Retina (tissue), 1 donor: Measurements from ENCODE around the gene ZBTB7A.

ENCODE experiments used
- DNase-seq: peaks from one replicate; pipeline ENCODE4 v3.0.0-alpha.2; 2016

Gene ZBTB7A

DNA sequence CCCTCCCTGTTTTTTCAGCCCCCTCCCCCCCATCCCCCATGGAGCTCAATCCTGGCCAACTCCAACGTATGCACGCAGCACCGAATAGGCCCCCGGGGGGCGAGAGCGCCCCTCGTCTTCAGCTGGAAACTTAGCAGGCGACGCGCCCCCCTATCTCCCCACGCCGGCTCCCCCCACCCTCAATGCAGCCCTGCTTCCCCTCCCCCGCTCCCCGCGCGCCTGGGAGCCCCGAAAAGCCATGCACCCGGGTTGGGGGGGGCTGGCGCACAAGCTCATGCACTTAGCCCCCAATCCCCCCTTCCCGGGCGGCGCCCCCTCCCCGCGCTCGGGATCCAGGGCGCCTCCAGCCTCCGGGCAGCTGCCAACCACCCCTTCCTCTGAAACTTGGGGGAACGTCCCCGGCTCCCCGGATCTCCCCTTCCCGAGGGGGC, 508 bp downstream of the ZBTB7A start:
- DNase-seq = no peak

DNA sequence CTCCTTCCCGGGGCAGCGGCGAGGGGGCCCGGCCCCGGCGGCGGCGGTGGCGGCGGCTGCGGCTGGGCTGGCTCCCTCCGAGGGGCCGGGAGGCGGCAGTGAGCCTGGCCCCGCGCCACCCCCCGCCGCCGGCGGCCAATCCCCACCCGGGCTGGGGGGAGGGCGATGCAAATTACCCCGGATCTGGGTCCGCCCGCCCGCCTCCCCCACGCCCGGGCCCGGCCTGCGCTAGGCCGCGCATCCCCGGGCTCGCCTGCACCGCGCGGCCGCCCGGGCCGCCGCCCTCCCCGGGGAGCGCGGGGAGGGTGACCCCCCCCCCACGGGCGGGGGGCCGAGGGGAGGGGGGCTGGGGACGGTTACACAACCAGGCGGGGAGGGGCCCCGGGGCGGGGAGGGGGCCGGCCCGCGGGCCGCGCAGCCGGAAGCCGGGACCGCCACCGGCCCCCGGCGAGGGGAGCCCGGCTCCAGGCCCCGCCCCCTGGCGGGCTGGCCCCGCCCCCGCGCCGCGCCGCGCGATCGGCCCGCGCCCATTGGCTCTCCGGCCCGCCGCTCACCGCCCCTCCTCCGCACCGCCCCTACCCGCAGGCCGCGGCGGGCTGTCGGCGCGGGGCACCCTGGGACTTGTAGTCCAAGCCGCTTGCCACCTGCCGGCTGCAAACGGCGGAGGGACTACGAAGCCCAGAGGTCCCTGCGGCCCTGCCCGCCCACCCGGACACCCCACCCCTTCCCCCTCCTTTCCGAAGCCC, 1.1 kb downstream of the ZBTB7A start:
- DNase-seq = peak; percentile 89

DNA sequence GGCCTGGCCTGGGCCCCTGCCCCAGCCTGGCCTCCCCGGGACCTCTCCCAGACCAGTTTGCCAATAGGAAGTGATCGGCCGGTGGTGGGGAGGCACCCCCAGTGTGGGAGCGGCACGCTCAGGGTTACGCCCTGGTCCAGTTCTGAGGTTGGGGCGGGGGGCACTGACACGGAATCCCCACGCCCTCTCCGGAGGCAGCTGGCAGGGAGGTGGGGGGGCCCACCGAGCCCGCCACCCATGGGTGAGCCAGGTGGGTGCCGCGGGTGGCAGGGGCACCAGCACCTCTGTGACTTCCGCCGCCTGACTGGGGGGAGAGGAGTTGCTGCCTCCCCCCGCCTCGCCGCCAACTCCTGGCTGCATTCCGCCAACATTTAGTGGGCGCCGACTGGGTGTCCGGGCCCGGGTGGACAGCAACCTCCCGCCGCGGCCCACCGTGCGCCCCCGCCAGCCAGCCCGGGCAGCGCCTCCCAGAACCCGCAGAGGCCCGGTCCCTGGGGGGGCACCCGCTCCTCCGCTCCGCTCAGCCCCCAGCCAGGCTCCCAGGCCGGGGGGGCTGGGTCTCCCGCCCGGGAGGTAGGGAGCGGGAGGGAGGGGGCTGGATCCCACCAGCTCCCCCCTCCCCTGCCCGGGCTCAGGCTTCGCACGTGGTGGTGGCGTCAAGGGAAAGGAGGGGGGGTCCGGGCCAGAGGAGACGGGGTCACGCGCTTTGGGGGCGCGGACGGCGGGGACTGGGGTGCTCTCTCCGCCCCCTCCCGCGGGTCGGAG, 2.0 kb downstream of the ZBTB7A start:
- peak; percentile 38 for DNase-seq

DNA sequence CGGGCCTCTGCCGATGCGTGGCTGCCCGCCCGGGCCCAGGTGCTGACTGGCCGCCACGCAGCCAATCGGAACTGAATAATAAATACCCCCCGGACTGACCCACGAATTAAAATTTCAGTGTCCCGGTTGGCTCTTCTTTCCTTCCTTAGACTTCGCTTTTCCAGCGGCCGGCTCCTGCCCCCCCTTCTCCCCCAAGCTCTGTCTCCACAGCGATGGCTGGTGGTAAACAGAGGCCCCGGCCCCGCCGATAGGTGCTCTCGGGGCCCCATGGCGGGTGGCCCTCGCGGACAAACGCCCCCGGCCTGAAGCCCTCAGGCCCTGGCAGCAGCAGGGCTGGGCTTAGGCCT, 2.6 kb downstream of the ZBTB7A start:
- peak; percentile 48 for DNase-seq

DNA sequence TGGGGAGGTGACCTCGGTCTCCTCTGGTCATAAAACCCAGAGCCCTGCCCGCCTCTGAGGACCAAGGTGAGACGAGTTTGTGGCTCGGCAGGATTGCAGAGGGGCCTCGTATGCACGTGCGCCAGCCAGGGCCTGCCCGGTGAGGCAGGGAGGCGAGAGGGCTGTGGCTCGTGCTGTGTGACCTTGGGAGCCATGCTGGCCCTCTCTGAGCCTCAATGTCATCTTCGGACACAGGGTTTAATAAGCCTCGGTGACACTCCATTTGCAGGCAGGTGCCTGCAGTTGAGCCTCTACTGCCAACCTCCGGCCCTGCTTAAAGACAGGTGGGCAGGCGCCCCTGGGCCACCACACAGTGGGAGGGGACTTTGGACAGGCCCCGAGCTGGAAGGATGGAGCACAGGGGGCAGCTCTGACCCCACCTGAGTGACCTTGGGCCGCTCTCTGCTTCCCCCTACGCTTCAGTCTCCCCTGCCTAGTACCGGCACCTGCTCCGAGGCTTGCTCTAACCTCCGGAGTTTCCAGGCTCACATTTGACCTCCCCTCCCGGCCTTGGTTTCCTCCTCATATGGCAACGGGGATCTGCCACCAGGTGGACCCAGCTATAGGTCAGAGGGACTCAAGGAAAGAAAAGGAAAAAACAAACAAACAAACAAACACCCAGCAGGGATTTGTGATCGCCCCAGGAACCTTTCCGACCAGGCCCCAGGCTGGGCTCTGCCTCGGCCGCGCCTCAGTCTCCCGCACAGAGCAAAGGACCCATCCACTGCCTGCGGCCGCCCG, 3.1 kb downstream of the ZBTB7A start:
- peak; percentile 38 for DNase-seq

DNA sequence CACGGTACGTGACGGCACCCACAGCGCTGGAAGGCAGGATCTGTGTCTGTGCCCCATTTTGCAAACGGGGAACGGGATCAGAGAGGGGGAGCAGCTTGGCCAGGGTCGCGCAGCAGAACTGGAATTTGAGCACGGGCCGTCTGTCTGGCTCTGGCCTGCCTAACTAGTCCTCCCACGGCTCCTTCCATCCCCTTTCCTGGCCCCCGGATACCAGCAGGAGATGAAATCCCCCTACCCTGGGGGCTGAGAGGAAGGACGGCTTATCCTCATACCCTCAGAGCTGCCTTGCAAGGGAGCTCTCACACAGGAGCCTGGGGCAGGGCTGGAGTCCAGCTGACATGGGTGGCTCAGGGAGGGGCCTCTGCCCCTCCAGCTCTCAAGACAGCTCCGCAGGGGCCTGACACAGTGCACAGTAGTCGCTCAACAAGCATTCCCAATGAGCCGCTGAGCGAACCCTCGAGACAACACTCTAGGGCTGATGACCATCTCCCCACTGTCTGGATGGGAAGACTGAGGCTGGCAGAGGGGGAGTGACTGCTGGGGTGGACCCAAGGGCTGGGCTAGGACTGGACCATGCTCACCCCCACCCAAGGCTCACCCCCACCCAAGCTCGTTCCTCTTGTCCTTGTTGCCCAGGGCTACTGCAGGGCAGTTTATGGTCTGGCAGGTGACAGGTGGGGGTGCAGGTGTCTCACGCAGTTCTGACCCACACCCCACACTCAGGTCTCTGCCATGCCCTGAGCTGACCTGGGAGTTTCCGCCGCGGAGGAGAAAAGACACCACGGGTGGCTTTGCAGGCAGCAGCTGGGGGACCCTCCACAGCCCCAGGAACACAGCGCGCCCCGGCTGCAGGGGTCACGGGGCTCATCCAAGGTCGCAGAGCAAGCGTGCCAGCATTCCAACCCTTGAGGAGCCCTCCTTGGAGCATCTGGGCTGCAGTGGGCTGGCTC, 4.0 kb downstream of the ZBTB7A start:
- DNase-seq = no peak

DNA sequence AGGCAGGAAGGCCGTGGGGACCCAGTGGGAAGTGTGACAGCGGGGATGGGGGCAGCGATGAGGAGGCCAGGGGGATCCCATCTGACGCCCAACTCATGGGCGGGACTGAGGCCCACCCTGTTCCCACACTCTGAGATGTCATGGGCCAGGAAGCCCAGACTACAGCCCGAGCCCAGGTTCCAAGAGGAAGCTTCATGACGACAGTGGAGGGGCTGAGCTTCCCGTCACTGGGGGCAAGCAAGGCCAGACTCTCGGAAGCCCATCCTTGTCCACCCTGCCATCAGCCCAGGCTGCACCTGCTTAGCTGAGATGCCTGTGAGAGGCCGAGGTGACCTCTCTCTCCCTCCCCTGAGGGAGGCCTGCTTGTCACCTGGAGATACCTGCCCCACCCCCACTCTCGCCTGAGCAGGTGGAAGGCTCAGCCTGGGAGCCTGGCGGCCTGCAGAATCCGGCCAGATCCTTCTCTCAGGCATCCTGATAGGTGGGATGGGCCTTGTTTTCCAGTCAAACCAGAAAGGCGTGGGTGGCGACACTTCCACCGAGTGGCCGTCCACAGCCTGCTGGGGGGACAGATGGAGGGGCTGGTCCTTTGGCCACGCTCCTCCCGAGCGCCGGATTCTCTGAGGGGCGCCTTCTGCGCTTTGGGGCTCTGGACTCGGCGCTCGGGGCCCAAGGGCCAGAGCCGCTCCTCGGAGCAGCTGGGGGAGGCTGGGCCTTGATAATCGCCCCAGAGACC, 4.8 kb downstream of the ZBTB7A start:
- DNase-seq = no peak

DNA sequence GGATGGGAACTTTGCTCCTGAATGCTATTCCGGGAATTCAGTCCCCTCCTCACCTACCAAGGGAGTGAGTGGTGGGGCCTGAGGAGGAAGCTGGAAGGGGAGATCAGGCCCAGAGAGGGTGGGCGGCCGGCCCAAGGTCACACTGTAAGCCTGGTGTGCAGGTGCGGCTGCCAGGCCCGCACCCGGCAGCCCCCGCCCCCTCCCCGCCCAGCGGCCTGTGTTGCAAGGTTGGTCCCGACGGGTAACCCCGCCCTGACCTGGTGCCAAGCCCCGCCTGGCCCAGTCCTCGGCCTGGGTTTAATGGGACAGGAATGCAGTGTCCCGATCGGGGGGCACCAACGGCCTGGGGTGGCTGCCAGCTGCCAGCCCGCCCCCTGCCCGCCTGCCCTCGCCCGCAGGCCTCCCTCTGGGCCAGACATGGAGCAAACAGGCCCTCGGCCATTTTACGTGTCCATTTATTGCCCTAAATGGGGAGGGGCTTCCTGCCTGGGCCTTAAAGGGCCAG, 5.5 kb downstream of the ZBTB7A start:
- DNase-seq = no peak

DNA sequence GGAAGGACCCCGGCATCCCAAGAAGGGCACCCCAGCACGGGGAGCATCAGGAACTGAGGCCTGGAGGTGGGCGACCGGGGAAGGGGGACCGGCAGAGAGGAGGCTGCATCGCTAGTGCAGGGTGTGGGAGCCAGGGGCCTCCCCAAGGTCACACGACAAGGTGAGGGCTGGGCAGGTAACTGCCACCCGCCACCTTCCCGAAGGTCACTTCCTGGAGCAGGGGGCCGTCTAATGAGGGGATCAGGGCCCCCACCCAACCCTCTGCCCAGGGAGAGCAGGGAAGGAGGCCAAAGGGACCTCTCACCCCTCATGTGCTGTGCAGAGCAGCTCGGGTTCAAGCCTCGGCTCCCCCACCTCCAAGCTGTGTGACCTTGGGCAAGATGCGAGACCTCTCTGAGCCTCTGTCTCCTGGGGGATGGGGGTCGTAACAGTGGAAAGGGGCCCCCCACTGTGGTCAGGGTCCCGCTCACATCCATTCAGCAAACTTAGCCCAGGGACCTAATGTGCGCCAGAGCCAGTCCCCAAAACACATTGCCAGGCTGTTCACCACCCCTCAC, 6.0 kb downstream of the ZBTB7A start:
- DNase-seq = no peak

DNA sequence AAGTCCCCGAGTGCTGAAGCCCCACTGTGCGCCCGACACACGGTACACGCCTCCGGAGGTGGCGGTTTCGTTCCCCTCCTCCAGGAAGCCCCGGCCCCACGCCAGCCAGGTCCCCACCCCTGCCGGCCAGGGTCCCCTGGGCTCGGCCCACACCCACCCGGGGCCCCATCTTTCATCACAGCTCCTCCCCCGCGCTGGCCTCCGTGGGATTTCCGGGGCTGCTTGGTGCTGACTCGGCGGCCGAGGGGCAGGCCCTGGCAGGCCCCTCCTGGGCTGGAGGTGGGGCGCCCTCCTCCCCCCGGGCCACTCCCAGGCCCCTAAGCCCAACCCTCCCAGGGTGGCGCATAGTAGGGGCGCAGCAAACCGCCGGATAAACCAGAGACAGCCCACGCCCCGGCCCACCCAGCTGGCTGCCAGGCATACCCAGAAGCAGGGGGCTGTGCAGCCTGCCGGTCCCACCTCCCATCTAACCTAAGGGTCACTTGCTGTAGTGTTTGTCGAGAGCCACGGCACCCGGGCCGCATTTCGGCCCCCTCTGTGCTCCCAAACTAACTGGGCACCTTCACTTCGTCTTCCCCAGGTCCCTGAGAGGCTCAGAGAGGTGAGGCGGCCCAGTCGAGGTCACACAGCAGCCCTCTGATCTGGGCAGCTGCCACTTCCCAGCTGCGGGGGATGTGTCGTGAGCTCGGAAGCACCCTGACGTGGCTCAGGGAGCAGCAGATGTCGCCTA, 6.6 kb downstream of the ZBTB7A start:
- no peak for DNase-seq

DNA sequence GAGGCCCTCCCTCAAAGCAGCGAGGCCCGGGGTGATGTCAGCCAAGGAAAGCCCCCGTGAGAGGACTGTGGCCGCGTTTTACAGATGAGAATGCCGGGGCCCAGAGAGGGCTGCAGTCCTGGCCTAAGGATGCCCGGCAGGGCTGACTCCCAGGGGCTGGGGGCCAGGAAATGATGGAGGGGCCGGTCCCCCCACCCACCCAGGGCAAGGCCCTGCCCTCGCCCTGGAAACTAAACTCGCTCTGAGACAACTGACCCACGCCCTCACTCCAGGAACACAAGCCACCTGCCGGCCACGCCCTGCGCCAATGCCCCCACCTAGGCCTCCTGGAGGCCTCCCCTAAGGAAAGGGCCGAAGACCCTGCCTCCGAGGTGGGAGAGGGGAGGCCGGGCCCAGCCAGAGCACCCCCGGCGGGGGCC, 7.2 kb downstream of the ZBTB7A start:
- DNase-seq = no peak

DNA sequence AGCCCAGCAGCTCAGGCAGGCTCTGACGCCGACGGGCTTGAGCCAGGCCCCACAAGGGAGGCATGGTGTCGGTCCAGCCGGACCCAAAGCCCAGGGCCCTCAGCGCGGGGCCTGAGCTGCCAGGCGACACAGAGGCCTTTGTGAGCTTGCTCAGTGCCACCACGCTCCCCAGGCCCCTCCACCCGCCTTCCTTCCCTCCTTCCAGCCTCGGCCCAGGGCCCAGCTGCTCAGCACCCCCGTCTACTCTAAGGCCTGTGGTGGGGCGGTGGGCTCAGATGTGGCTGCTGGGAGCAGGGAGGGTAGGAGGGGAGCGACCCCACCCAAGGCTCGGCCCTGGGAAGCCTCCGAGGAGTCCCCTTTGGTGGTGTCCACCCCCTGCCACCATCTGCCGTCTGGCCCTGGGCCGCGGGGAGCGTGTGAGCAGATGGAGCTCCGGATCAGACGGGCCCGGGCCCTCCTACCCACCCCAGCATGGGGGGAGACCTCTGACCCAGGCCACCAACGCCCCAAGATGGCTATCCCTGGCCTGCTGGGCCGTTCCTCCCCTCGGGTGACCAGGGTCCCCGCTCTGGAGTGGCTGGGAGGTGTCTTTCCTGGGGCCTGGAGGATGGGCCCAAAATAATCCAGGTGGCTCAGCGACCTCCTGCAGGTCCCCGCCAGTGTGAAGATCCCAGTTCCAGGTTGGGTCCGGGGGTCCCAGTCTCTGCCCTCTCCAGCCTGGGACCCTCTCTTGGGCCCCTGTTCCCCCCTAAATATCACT, 7.8 kb downstream of the ZBTB7A start:
- peak; percentile 71 for DNase-seq

DNA sequence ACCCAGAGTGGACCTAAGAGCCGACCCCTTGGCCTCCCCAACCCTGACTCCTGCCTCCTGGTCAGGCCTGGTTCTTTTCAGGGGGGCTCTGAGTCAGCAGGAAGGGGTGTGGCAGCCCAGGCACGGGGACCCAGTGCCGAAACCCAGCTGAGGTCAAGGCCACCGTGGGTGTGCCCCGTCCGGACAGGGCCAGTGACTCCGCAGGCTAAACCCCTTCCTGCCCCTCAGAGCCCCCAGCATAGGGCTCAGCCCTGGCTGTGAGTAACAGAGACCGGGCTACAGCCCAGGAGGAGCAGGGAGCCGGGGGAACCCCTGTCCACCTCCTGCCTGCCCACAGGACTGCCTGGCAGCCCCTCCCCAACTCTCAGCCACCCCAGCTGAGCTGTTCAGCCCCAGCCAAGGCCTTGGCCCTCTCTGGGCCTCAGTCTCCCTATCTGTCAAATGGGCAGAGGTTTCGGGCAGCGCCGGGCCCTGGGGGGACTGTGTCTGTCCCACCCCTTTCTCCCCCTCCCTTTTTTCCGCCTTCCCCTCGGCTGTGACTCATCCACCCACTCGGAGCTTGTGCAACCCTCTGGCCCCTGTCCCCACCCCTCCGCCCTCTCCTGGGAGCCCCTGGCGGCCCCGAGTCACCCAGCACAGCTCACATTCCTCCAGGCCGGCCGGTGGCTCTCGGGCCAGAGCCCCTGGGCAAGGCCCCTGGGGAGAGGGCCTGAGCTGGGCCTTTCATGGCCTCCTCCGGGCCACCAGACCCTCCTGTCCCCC, 8.6 kb downstream of the ZBTB7A start:
- DNase-seq = no peak

DNA sequence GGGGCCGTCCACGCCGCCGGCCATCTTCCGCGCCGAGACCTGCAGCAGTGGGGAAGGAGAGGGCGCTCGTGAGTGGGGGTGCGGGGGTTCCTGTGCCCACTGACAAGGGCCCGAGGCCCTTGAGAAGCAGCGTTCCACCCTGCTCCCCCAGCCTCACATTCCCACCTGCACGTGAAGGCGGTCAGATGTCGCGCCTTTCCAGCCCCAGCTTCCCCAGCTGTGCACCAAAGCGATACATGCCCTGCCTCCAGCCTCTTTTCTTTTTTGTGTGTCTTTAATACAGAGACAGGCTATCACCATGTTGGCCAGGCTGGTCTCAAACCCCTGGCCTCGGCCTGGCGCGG, 11.5 kb downstream of the ZBTB7A start:
- DNase-seq = no peak

DNA sequence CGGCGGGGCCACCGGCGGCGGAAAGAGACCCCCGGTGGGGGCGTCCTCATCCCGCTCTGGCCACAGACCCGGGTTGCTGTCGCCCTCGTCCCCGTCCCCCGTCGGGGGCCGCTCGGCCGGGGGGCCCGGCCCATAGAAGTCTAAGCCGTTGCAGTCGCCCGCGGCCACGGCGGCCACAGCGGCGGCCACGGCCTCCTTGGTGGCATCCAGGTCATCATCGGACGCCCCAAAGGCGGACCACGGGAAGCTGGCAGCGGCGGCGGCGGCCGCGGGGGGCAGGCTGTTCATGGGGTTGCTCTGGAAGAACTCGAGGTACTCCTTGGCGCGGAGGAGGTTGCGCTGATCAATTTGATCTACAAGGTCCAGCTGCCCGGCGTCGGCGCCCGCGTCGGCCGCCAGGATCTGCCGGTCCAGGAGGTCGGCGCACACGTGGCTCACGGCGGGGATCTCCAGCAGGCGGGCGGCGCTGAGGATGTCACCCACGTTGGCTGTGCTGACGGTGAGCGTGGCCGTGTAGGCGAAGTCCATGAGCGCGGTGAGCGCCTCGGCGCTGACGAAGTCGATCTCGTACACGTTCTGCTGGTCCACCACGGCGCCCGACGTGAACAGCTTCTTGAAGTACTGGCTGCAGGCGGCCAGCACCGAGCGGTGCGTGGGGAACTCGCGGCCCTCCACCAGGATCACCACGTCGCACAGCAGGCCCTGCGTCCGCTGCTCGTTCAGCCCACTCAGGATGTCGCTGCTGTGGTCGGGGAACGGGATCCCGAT, 12.1 kb downstream of the ZBTB7A start:
- DNase-seq = no peak

DNA sequence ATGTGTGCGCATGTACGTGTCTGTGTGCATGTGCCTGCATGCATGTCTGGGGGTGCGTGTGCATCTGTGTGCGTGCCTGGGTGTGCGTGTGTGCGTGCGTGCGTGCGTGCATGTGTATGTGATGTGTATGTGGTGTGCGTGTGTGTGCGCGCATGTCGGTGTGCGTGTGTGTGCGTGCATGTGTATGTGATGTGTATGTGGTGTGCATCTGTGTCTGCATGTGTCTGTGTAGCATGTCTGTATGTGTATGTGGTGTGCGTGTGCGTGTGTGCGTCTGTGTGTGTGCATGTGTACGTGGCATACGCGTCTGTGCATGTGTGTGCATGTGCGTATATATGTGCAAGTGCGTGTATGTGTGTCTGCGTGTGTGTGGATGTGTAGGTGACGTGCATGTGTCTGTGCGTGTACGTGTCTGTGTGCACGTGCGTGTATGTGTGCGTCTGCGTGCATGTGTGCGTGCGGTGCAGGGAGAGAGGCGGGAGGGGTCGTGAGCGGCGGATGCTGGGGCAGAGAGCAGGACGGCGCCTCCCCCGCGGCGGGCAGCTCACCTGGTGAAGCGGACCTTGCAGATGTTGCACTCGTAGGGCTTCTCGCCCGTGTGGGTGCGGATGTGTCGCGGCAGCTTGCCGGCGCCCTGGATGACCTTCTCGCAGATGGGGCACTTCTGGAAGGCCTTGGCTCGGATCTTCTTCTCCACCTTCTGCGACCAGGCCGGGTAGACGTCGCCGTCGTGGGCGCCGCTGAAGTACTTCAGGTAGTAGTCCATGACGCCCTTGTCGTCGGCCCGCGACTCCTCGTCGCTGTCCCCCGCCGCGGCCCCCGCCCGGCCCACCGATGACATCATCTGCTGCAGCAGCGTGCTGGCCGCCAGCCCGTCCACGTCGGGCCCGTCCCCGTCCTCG, 13.0 kb downstream of the ZBTB7A start:
- DNase-seq = no peak

DNA sequence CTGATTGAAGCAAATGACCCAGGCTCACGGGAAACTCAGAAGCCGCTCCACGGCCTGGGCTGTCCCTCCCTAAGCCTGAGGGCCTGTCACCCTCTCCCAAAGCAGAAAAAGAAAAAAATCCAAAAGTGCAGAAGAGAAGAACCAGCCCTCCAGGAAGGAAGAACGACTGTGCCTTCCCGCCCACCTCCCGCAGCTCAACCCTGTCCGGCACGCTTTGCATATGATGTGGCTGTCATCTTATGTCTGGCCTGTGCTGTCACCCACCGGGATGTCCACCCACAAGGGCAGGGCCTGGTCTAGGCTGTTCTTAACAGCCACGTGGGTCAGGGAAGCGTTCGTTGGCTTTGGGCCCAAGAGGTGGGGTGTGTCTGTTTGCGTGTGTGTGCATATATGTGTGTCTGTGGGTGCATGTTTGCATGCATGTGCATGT, 13.7 kb downstream of the ZBTB7A start:
- no peak for DNase-seq
